GM18505 (cell line): ENCODE data around the gene PRR22.

Experiments
- ATAC-seq: cut with Tn5 transposase; IDR thresholded peaks from one replicate; pipeline ENCODE4 v1.9.1; 2021; ENCODE audit not compliant: unreplicated experiment
- POLR2A ChIP-seq: IDR thresholded peaks from 4 replicates; pipeline ENCODE4 v1.6.1; 2011; ENCODE audit warnings: borderline replicate concordance; ENCODE audit not compliant: insufficient read depth, insufficient read length; ENCODE audit errors: extremely low read depth

PRR22 gene

DNA sequence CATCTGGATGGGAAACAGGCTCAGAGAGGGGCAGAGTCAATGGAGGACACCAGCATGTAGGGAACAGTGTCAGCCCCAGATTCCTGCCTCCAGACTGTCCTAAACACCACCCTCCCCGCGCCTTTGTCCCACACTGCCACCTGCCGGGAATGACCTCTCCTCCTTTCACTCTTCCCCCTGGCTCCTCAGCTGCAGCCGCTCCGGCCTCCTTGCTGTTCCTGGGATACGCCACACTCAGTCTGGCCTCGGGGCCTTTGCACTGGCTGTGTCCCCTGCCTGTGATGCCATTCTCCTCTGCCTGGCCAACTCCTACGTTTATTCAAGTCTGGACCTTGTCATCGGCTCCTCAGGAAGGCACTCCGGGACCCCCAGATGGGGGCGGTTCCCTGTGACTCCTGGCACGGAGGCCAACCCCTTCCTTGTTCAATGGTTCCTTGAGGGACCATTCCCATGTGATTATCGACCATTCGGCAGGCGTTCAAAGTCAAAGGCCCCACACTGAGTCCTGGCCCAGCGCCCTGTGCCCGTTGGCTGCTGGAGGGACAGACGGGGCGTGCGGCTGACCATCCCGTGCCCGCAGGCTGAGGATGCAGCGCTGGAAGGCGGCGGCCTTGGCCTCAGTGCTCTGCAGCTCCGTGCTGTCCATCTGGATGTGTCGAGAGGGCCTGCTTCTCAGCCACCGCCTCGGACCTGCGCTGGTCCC, 39.2 kb upstream of the PRR22 start:
- TF ChIP-seq POLR2A = no peak

GRCh38 chr19:5822181-5822844, 37.8 kb upstream of the PRR22 start:
- no peak for TF ChIP-seq POLR2A
- no peak for ATAC-seq

More for the DNA sequence above, 39.2 kb upstream of the PRR22 start:
- ATAC-seq = no peak

DNA sequence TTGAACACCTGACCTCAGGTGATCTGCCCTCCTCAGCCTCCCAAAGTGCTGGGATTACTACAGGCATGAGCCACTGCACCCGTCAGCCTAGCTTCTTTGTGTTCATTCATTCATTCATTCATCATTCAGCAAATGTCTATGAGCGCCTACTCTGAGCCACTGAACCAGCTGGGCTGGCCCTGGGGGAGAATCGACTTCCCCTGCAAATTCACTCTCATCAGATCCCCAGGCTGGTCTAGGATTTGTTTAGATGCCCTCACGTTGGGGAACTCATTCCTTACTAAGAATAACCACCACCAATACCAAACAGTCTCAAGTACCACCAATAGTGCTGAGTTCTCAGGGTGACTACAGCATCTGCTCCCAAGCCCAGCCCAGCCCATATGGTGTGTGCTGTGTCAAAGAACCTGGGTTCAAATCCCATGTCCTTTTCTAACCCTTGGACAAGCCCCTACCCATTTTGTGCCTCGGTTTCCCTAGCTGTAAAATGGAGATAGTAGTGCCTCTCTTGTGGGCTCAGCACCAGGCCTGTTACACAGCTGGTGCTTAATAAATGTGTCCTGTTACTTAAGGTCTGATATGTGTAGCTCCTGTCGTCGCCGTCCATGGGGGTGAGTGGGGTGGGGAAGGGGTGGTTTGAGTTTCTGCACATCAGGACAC, 37.1 kb upstream of the PRR22 start:
- ATAC-seq = no peak
- no peak for TF ChIP-seq POLR2A

DNA sequence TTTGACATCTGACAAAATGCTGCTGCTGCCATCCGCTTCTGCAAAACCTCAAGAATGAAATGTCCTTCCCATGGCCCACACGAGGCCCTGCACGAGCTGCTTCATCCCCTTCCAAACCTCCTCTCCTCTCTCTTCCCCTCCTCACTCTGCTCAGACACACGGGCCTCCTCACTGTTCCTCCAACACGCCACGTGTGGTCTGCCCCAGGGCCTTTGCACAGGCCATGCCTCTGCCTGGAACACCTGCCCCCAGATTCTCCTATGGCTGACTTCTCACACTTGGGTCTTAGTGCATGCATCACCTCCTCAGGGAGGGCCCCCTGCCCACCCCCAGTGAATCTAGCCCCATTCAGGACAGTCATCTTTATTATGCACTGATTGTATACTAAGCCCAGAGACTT, 36.2 kb upstream of the PRR22 start:
- ATAC-seq = no peak
- no peak for TF ChIP-seq POLR2A

GRCh38 chr19:5818594-5818993, 34.0 kb upstream of the PRR22 start:
- TF ChIP-seq POLR2A = no peak
- no peak for ATAC-seq

DNA sequence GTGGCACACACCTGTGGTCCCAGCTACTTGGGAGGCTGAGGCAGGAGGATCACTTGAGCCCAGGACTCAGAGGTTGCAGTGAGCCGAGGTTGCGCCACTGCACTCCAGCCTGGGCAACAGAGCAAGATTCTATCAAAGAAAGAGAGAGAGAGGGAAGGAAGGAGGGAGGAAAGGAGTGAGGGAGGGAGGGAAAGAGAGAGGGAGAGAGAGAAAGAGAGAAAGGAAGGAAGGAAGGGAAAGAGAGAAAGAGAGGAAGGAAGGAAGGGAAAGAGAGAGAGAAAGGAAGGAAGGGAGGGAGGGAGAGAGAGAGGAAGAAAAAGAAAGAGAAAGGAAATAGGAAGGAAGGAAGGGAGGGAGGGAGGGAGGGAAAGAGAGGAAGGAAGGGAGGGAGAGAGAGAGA, 32.7 kb upstream of the PRR22 start:
- ATAC-seq = no peak
- TF ChIP-seq POLR2A = no peak

DNA sequence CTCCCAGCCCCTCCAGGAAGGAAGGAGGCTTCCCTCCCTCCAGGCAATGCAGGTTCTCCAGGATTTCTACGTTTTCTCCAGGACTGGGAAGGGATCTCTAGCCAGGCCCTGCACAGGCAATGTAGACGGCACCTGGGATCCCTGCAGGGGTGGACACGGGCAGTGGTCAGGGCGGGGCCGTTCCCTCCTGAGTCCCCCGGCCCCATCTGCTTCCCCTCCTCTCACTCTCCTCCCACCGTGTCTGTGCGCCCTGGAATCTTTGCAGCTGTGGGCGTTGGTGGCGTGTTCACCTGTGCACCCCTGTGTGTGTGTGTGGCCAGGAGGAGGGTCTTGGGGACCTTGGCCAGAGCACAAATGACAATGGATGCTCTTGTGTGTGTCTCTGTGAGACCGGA, 30.3 kb upstream of the PRR22 start:
- ATAC-seq = no peak
- TF ChIP-seq POLR2A = no peak

DNA sequence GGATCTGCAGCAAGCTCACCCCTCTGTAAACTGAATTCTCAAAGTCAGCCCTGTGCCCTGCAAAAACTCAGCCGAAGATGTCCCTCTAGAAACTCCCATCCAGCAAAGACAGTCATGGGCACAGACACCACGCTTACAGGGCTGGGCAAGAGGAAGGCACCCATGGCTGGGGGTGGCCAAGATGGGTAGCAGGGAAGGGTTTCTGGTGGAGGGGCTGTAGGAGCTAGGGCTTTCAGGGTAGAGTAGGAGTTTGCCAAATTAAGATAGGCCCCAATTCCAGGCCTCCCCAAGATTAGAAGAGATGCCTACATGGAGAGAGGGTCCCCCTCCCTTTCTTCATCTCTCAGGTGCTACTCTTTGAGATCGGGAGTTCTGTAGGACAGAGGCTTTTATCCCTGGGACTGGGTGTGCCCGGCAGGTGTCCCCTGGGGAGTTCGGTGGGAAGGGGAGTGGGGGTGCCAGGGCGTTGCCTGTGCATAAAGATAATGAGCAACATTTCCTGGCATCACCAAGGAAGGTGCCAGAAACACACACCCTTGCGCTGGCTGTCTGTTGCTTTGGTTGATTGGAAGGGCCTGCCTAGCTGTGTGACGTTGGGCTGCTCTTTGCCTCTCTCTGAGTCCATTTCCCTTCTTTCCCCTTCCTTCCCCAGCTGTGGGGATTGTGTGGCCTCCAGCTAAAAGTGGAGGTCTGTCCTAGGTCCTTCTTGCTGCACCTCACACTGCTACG, 29.7 kb upstream of the PRR22 start:
- ATAC-seq = no peak
- no peak for TF ChIP-seq POLR2A

- ATAC-seq = no peak
- no peak for TF ChIP-seq POLR2A
Observed at GRCh38 chr19:5811117-5811516, 26.6 kb upstream of the PRR22 start.

DNA sequence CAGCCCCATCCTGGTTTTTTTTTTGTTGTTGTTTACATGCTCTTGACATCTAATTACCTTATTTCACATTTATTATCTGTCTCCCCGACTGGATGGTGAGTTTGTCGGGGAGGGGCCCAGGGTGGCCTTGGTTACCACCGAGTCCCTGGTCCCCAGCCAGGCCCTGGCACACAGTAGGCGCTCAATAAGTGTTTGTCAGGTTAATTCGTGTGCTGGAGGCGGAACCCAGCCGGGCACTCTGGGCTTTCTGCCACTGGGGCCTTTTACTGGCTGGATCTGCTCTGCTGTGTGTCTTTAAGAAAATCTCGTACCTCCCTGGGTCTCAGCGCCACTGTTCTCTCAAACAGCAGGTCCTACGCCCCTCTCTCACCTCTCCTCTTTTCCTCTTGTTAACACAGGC, 24.9 kb upstream of the PRR22 start:
- no peak for TF ChIP-seq POLR2A
- no peak for ATAC-seq

- TF ChIP-seq POLR2A = no peak
Observed at GRCh38 chr19:5809053-5809452, 24.5 kb upstream of the PRR22 start.

GRCh38 chr19:5808120-5808816, 23.7 kb upstream of the PRR22 start:
- ATAC-seq = no peak
- TF ChIP-seq POLR2A = no peak

More at GRCh38 chr19:5809053-5809452, 24.5 kb upstream of the PRR22 start:
- no peak for ATAC-seq

DNA sequence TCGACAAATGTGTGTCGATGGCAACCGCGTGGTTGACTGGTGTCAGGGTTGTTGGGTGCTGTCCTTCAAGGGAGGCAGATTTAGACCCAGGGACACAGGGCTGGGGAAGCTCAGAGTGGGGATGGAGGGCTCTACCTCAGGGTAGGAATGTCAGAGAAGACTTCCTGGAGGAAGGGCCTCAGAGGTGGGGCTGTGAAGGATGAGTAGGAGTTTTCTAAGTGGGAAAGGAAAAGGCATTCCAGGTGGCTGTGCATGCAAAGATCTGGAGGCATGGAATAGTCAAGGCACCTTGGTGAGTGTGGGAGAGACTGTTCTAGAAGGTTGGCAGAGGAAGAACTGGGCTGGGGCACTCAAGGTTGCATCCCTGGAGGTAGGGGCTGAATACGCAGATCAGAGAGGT, 22.4 kb upstream of the PRR22 start:
- no peak for TF ChIP-seq POLR2A
- ATAC-seq = no peak
